GM23338 (cell line): ENCODE measurements around the gene LPP. TPM values are rescaled to one million over a fixed set of nuclear protein-coding genes. Genes with fewer than 3 reads are reported as not detected.

ENCODE experiments used
- ATAC-seq: fragments of 200-7000 bp; cut with Tn5 transposase; 3 replicates; pipeline ENCODE4 v1.9.1; 2020
- DNase-seq: peaks from one replicate; pipeline ENCODE4 v3.0.0-alpha.2; 2015; ENCODE audit warnings: low spot score
- H2AFZ ChIP-seq: fragments of 200-600 bp; sonication (generic); 2 replicates; pipeline ENCODE4 v1.8.0; 2016; ENCODE audit warnings: antibody characterized with exemption, mild to moderate bottlenecking, moderate library complexity
- H3F3A ChIP-seq: fragments of 200-600 bp; sonication (generic); replicated peaks from 2 replicates; pipeline ENCODE4 v1.8.0; 2017; ENCODE audit warnings: antibody characterized with exemption, mixed run types, low read depth
- H3K27ac ChIP-seq: fragments of 200-600 bp; sonication (generic); 2 replicates; pipeline ENCODE4 v1.6.1; 2016; ENCODE audit warnings: low read depth
- H3K27me3 ChIP-seq: fragments of 200-600 bp; sonication (generic); 2 replicates; pipeline ENCODE4 v1.8.0; 2016; ENCODE audit warnings: mild to moderate bottlenecking, mixed run types, moderate library complexity; ENCODE audit not compliant: insufficient read depth
- H3K36me3 ChIP-seq: fragments of 200-600 bp; sonication (generic); 2 replicates; pipeline ENCODE4 v1.8.0; 2016; ENCODE audit warnings: mild to moderate bottlenecking; ENCODE audit not compliant: insufficient read depth
- H3K4me1 ChIP-seq: fragments of 200-600 bp; sonication (generic); 2 replicates; pipeline ENCODE4 v1.8.0; 2016; ENCODE audit warnings: mild to moderate bottlenecking, moderate library complexity; ENCODE audit not compliant: insufficient read depth
- H3K4me2 ChIP-seq: fragments of 200-600 bp; sonication (generic); 2 replicates; pipeline ENCODE4 v1.7.1; 2017; ENCODE audit warnings: mixed run types
- H3K4me3 ChIP-seq: fragments of 200-600 bp; sonication (generic); 2 replicates; pipeline ENCODE4 v1.6.1; 2016; ENCODE audit warnings: mixed run types
- H3K79me2 ChIP-seq: fragments of 200-600 bp; sonication (generic); replicated peaks from 2 replicates; pipeline ENCODE4 v1.8.0; 2017; ENCODE audit warnings: mild to moderate bottlenecking; ENCODE audit not compliant: insufficient read depth
- H3K9me2 ChIP-seq: fragments of 200-600 bp; sonication (generic); 2 replicates; pipeline ENCODE4 v1.8.0; 2017; ENCODE audit not compliant: insufficient read depth
- H4K20me1 ChIP-seq: fragments of 200-600 bp; sonication (generic); replicated peaks from 2 replicates; pipeline ENCODE4 v1.8.0; 2017; ENCODE audit warnings: mild to moderate bottlenecking; ENCODE audit not compliant: insufficient read depth
- H3K27ac Mint-ChIP-seq: 2 replicates; pipeline ENCODE4 v1.8.0; 2020; ENCODE audit warnings: inconsistent platforms, mild to moderate bottlenecking, moderate library complexity, mixed read lengths
- H3K27me3 Mint-ChIP-seq: 3 replicates; pipeline ENCODE4 v1.8.0; 2022; ENCODE audit warnings: low read depth, mild to moderate bottlenecking, moderate library complexity, mixed read lengths, inconsistent platforms; ENCODE audit not compliant: insufficient read depth, poor library complexity
- H3K36me3 Mint-ChIP-seq: 3 replicates; pipeline ENCODE4 v1.8.0; 2021; ENCODE audit warnings: low read depth, mild to moderate bottlenecking, inconsistent platforms, moderate library complexity, mixed read lengths
- H3K4me1 Mint-ChIP-seq: 3 replicates; pipeline ENCODE4 v1.8.0; 2020; ENCODE audit warnings: mild to moderate bottlenecking, inconsistent platforms, mixed read lengths
- H3K4me3 Mint-ChIP-seq: 3 replicates; pipeline ENCODE4 v1.8.0; 2021; ENCODE audit warnings: moderate library complexity, mild to moderate bottlenecking, inconsistent platforms, mixed read lengths
- H3K9me3 Mint-ChIP-seq: 3 replicates; pipeline ENCODE4 v1.8.0; 2020; ENCODE audit warnings: moderate library complexity, mild to moderate bottlenecking, inconsistent platforms, mixed read lengths
- CREB1 ChIP-seq: fragments of 250-450 bp; sonication (Bioruptor Pico); IDR thresholded peaks from 2 replicates; pipeline ENCODE4 v1.5.0; 2020; ENCODE audit warnings: low read depth, mild to moderate bottlenecking, moderate library complexity
- CTCF ChIP-seq, 2 experiments: fragments of 200-600 bp in 1 of 2; sonication (generic) in 1 of 2; conservative IDR thresholded peaks; 2 replicates each; pipeline versions ENCODE4 v1.5.1 to v1.6.1; 2016 to 2017; ENCODE audit warnings: antibody characterized with exemption in 2 of 2, low read depth in 2 of 2, mild to moderate bottlenecking in 2 of 2, moderate library complexity in 1 of 2
- ETS1 ChIP-seq: IDR thresholded peaks from 2 replicates; pipeline ENCODE4 v1.6.1; 2016; ENCODE audit warnings: antibody characterized with exemption
- EZH2 ChIP-seq: fragments of 200-600 bp; sonication (generic); IDR thresholded peaks from one replicate; pipeline ENCODE4 v1.8.0; 2017; ENCODE audit warnings: antibody characterized with exemption, mild to moderate bottlenecking, low read depth; ENCODE audit not compliant: unreplicated experiment
- EZH2phosphoT487 ChIP-seq: fragments of 200-600 bp; sonication (generic); IDR thresholded peaks from one replicate; pipeline ENCODE4 v1.8.1; 2018; ENCODE audit warnings: antibody characterized with exemption; ENCODE audit not compliant: unreplicated experiment
- JUNB ChIP-seq: IDR thresholded peaks from one replicate; pipeline ENCODE4 v1.6.1; 2016; ENCODE audit warnings: antibody characterized with exemption; ENCODE audit not compliant: unreplicated experiment
- NANOG ChIP-seq: IDR thresholded peaks from 2 replicates; pipeline ENCODE4 v1.6.1; 2016; ENCODE audit warnings: antibody characterized with exemption, borderline replicate concordance
- POLR2AphosphoS5 ChIP-seq: IDR thresholded peaks from 2 replicates; pipeline ENCODE4 v1.6.1; 2016; ENCODE audit warnings: antibody characterized with exemption, low read depth
- ZNF331 ChIP-seq: fragments of 250-450 bp; sonication (Bioruptor Pico); IDR thresholded peaks from 2 replicates; pipeline ENCODE4 v1.5.0; 2020; ENCODE audit warnings: low read depth, mild to moderate bottlenecking, moderate library complexity
- ZNF462 ChIP-seq: fragments of 250-450 bp; sonication (Bioruptor Pico); IDR thresholded peaks from 2 replicates; pipeline ENCODE4 v1.5.0; 2020; ENCODE audit warnings: mild to moderate bottlenecking, moderate library complexity
- polyA plus RNA-seq: library from polyadenylated mRNA; unstranded; fragments of >200 nt; fragmentation: Nextera tagmentation; extraction: Ambion mirVana; gene quantifications from 2 replicates; pipeline ENCODE4 v1.2.1, GENCODE V29; 2016
- total RNA-seq: library from RNA; depleted of rRNA; stranded (reverse); fragments of >200 nt; shearing (Covaris generic); gene quantifications from 2 replicates; pipeline ENCODE4 v1.2.3, GENCODE V29; 2014

LPP gene
- total and polyA plus RNA-seq, 2 experiments from 2014 or later = 23.0 to 35.2 TPM

GRCh38 chr3:188134079-188134478 is 19.9 kb upstream of the LPP start:
- Mint-ChIP-seq H3K27me3 (peaks cover 2% of the 10 kb centered on the region), H3K9me3 (no peaks in the 10 kb centered on the region; the same call in 2 of the 3 replicates), H3K4me1 (peaks cover 10% of the 10 kb centered on the region; the same call in 2 of the 3 replicates), H3K36me3 (no peaks in the 10 kb centered on the region), H3K4me3 (no peak overlapping the region), H3K27ac (no peak overlapping the region)
- no peaks in the 10 kb centered on the region for H3K36me3 ChIP-seq
- H3K27me3 ChIP-seq = no peaks in the 10 kb centered on the region
- TF ChIP-seq EZH2 (no peak), JUNB (no peak), NANOG (no peak), CREB1 (CRISPR knock-in tag) (no peak), POLR2AphosphoS5 (no peak), ZNF462 (CRISPR knock-in tag) (no peak), ZNF331 (CRISPR knock-in tag) (no peak), CTCF (conservative IDR thresholded peaks at IDR 0.05; ENCODE audit: low read depth in 2 of 2) (no peak), ETS1 (no peak), EZH2phosphoT487 (no peak)
- no peaks in the 10 kb centered on the region for H3K9me2 ChIP-seq
- H3F3A ChIP-seq = no peaks in the 10 kb centered on the region
- H2AFZ ChIP-seq = no peak overlapping the region
- no peaks in the 10 kb centered on the region for H3K79me2 ChIP-seq
- no peak for ATAC-seq
- H3K4me1 ChIP-seq = no peaks in the 10 kb centered on the region
- no peak overlapping the region for H3K4me3 ChIP-seq
- H3K27ac ChIP-seq = no peak overlapping the region
- H4K20me1 ChIP-seq = no peaks in the 10 kb centered on the region
- no peak overlapping the region for H3K4me2 ChIP-seq
- DNase-seq = no peak
